WI38 (cell line): ENCODE measurements around the gene TMEM101.
A peak's percentile ranks its signal among the peaks of the same experiment; 100 is the strongest.
"Not testable (repeated sequence)": the region's sequence is repeated elsewhere in the genome, so short reads cannot be mapped to it uniquely, and the experiment has no call there.

Experiments used
- H3K4me3 ChIP-seq: 2 replicates; pipeline ENCODE4 v1.5.1; 2011; ENCODE audit warnings: low read depth, mild to moderate bottlenecking, control low read depth, low read length
- CTCF ChIP-seq: IDR thresholded peaks from 2 replicates; pipeline ENCODE4 v1.5.1; 2012; ENCODE audit warnings: low read depth, mild to moderate bottlenecking, control low read depth, low read length

TMEM101 gene

GRCh38 chr17:43970366-43970765 is 44.4 kb downstream of the TMEM101 start:
- no peak overlapping the region for H3K4me3 ChIP-seq
- no peak for TF ChIP-seq CTCF

- TF ChIP-seq CTCF = no peak
- peak overlapping the region; percentile 39; the same call in 1 of the 2 replicates for H3K4me3 ChIP-seq
These were observed 47.4 kb downstream of the TMEM101 start for GRCh38 chr17:43967251-43967875.

- no peak for TF ChIP-seq CTCF
- H3K4me3 ChIP-seq = no peak overlapping the region
These were observed 48.5 kb downstream of the TMEM101 start for GRCh38 chr17:43966276-43966675.

GRCh38 chr17:43962479-43962878 is 52.3 kb downstream of the TMEM101 start:
- no peak for TF ChIP-seq CTCF

GRCh38 chr17:43961954-43962353 is 52.8 kb downstream of the TMEM101 start:
- H3K4me3 ChIP-seq = no peak overlapping the region
- no peak for TF ChIP-seq CTCF

More at GRCh38 chr17:43962479-43962878, 52.3 kb downstream of the TMEM101 start:
- no peak overlapping the region for H3K4me3 ChIP-seq

GRCh38 chr17:43961292-43961691 is 53.5 kb downstream of the TMEM101 start:
- not testable (repeated sequence) for H3K4me3 ChIP-seq
